CD4-positive, alpha-beta T cell (primary cell): ENCODE measurements around the gene HLF. TPM values are rescaled to one million over a fixed set of nuclear protein-coding genes. Genes with fewer than 3 reads are reported as not detected.

Experiments used
- ATAC-seq: fragments of 200-7000 bp; cut with Tn5 transposase; one replicate; pipeline ENCODE4 v1.10.0; 2022; ENCODE audit warnings: mild to moderate bottlenecking; ENCODE audit not compliant: poor library complexity
- CTCF ChIA-PET: fragments of 350-600 bp; sonication (Branson Sonifier 250); formaldehyde crosslinking; loops from one replicate; lab custom pipeline; 2021; ENCODE audit warnings: antibody characterized with exemption, inconsistent platforms; lab: Charles Lee
- POLR2A ChIA-PET: fragments of 350-600 bp; sonication (Branson Sonifier 250); formaldehyde crosslinking; loops from one replicate; lab custom pipeline; 2021; ENCODE audit warnings: antibody characterized with exemption, inconsistent platforms; lab: Charles Lee
- DNase-seq, 14 experiments: peaks; one replicate each; pipeline ENCODE4 v3.0.0-alpha.2; 2013 to 2020; ENCODE audit warnings: mixed read lengths in 2 of 14
- H3K27ac ChIP-seq, 2 donors: one replicate each; pipeline versions ENCODE4 v1.5.1 to v1.7.0; 2013; ENCODE audit warnings: low read length in 2 of 2, low read depth in 1 of 2, mild to moderate bottlenecking in 1 of 2
- H3K27me3 ChIP-seq, 2 experiments: 1 replicate in 1 of 2; 2 replicates in 1 of 2; pipeline versions ENCODE4 v1.6.1 to v1.7.0; 2013; ENCODE audit warnings: low read length in 2 of 2, control low read depth in 1 of 2, mild to moderate bottlenecking in 1 of 2, moderate library complexity in 1 of 2; ENCODE audit not compliant: insufficient read depth in 2 of 2, control insufficient read depth in 1 of 2
- H3K36me3 ChIP-seq: one replicate; pipeline ENCODE4 v1.6.1; 2013; ENCODE audit warnings: low read length, control low read depth; ENCODE audit not compliant: insufficient read depth
- H3K4me1 ChIP-seq: one replicate; pipeline ENCODE4 v1.6.1; 2013; ENCODE audit warnings: low read length, control low read depth; ENCODE audit not compliant: insufficient read depth
- H3K4me3 ChIP-seq: one replicate; pipeline ENCODE4 v1.5.1; 2013; ENCODE audit warnings: mild to moderate bottlenecking, low read length, moderate library complexity
- H3K9me3 ChIP-seq, 2 experiments: 1 replicate in 1 of 2; 2 replicates in 1 of 2; pipeline versions ENCODE4 v1.6.1 to v1.7.0; 2013; ENCODE audit warnings: low read length in 2 of 2, mild to moderate bottlenecking in 2 of 2, control low read depth in 1 of 2, moderate library complexity in 1 of 2; ENCODE audit not compliant: control insufficient read depth in 1 of 2, insufficient read depth in 1 of 2
- H3K27ac Mint-ChIP-seq: one replicate; pipeline ENCODE4 v1.8.0; 2020; ENCODE audit warnings: mixed read lengths
- H3K27me3 Mint-ChIP-seq: one replicate; pipeline ENCODE4 v1.8.0; 2021; ENCODE audit warnings: mixed read lengths
- H3K36me3 Mint-ChIP-seq: one replicate; pipeline ENCODE4 v1.8.0; 2021; ENCODE audit warnings: low read depth, mixed read lengths
- H3K4me1 Mint-ChIP-seq: one replicate; pipeline ENCODE4 v1.8.0; 2021; ENCODE audit warnings: low read depth, mixed read lengths
- H3K4me3 Mint-ChIP-seq: one replicate; pipeline ENCODE4 v1.8.0; 2020; ENCODE audit warnings: mild to moderate bottlenecking, mixed read lengths
- H3K9me3 Mint-ChIP-seq: one replicate; pipeline ENCODE4 v1.8.0; 2020; ENCODE audit warnings: mixed read lengths
- intact Hi-C, 2 experiments: fragments of 100-400 bp; cut with DNase I in 1 of 2; cut with micrococcal nuclease in 1 of 2; formaldehyde crosslinking; loops; one replicate each; pipeline versions ENCODE4 v1.15.1 to v1.9.0; 2023 to 2025; cut with DNase I, micrococcal nuclease
- total RNA-seq, 174 experiments: library from RNA in 2 of 174; stranded (reverse) in 2 of 174; gene quantifications; one replicate each; pipeline ENCODE4 v1.2.3 and lab custom pipeline; 2021 to 2026
- TF ChIP-seq, protein P1 (sequence below): fragments of 200-600 bp; IDR thresholded peaks from one replicate; pipeline ENCODE4 v1.8.0; 2022; ENCODE audit warnings: antibody characterized with exemption, mild to moderate bottlenecking

The HLF gene
- total RNA-seq, 2 experiments from 2014 or later, result 4.3 to 4.9 TPM

DNA sequence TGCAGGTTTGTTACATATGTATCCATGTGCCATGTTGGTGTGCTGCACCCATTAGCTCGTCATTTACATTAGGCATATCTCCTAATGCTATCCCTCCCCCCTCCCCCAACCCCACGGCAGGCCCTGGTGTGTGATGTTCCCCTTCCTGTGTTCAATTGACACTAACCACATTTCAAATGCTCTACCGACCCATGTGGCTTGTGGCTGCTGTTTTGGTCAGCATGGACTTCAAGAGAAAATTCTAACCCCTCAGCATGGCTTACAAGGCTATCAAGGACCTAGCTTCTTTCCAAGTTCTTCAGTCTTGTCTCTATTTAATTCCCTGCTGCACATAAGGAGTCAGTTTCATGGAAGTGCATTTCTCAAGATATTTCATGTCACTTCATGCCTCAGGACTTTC lies 103.9 kb downstream of the HLF start:
- H3K27ac Mint-ChIP-seq, result no peak overlapping the region
- Histone ChIP-seq H3K4me3 (no peak overlapping the region), H3K9me3 (peaks cover 0 to 7% of the 10 kb centered on the region in 2 experiments), H3K27me3 (no peaks in the 10 kb centered on the region), H3K4me1 (no peaks in the 10 kb centered on the region), H3K27ac (no peak overlapping the region), H3K36me3 (no peaks in the 10 kb centered on the region)
- TF ChIP-seq, protein P1, sequence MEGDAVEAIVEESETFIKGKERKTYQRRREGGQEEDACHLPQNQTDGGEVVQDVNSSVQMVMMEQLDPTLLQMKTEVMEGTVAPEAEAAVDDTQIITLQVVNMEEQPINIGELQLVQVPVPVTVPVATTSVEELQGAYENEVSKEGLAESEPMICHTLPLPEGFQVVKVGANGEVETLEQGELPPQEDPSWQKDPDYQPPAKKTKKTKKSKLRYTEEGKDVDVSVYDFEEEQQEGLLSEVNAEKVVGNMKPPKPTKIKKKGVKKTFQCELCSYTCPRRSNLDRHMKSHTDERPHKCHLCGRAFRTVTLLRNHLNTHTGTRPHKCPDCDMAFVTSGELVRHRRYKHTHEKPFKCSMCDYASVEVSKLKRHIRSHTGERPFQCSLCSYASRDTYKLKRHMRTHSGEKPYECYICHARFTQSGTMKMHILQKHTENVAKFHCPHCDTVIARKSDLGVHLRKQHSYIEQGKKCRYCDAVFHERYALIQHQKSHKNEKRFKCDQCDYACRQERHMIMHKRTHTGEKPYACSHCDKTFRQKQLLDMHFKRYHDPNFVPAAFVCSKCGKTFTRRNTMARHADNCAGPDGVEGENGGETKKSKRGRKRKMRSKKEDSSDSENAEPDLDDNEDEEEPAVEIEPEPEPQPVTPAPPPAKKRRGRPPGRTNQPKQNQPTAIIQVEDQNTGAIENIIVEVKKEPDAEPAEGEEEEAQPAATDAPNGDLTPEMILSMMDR, result no peak
- ATAC-seq, result no peak
- H3K36me3 Mint-ChIP-seq, result no peaks in the 10 kb centered on the region
- intact Hi-C loops, result no loop called here
- no peaks in the 10 kb centered on the region for H3K4me1 Mint-ChIP-seq
- ChIA-PET CTCF (no interaction called here), POLR2A (no interaction called here)
- no peak for DNase-seq
- peaks cover 7% of the 10 kb centered on the region for H3K9me3 Mint-ChIP-seq
- peaks cover 5% of the 10 kb centered on the region for H3K27me3 Mint-ChIP-seq
- no peak overlapping the region for H3K4me3 Mint-ChIP-seq

Other genes with a start within 250 kb of the HLF start
- gene MMD, start 156.9 kb downstream of the HLF start, total RNA-seq, result 10 to 100 TPM; 15.3 to 17.4 TPM
- not detected for gene SMIM36, start 246.5 kb downstream of the HLF start, total RNA-seq